Measurements from ENCODE around the gene YEATS2.

DNA sequence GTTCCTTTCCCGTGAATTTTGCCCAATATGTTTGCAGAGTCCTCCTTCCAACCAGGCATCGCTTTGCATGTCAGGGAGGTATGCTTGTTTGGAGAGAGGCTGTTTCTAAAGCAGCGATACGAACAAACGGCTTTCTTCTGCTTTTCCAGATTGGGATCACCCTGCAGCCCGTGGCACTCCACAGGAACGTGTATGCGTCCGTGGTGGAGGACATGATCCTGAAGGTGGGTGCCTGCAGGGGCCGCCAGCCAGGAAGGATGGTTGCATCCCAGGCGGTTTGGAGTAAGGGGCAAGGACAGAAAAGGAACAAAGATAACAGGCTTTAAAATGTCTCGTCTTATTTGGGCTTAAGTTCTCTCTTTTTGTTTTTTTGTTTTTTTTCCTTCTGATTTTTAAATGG is 110.3 kb downstream of the YEATS2 start:
- TF ChIP-seq, protein P1, sequence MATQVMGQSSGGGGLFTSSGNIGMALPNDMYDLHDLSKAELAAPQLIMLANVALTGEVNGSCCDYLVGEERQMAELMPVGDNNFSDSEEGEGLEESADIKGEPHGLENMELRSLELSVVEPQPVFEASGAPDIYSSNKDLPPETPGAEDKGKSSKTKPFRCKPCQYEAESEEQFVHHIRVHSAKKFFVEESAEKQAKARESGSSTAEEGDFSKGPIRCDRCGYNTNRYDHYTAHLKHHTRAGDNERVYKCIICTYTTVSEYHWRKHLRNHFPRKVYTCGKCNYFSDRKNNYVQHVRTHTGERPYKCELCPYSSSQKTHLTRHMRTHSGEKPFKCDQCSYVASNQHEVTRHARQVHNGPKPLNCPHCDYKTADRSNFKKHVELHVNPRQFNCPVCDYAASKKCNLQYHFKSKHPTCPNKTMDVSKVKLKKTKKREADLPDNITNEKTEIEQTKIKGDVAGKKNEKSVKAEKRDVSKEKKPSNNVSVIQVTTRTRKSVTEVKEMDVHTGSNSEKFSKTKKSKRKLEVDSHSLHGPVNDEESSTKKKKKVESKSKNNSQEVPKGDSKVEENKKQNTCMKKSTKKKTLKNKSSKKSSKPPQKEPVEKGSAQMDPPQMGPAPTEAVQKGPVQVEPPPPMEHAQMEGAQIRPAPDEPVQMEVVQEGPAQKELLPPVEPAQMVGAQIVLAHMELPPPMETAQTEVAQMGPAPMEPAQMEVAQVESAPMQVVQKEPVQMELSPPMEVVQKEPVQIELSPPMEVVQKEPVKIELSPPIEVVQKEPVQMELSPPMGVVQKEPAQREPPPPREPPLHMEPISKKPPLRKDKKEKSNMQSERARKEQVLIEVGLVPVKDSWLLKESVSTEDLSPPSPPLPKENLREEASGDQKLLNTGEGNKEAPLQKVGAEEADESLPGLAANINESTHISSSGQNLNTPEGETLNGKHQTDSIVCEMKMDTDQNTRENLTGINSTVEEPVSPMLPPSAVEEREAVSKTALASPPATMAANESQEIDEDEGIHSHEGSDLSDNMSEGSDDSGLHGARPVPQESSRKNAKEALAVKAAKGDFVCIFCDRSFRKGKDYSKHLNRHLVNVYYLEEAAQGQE (IDR thresholded peaks at IDR 0.05; ENCODE audit: insufficient read depth in 1 of 2, low read depth in 2 of 2, low read length in 2 of 2): no peak
- TF ChIP-seq SIN3A (IDR thresholded peaks at IDR 0.05; ENCODE audit: borderline replicate concordance, insufficient read depth, low read length): no peak

Data from PFSK-1 (cell line).